GM19238 (cell line): ENCODE data around the gene IRX5.

Experiments
- DNase-seq: peaks from one replicate; pipeline ENCODE4 v3.0.0; 2011; ENCODE audit warnings: low spot score; ENCODE audit not compliant: insufficient read length

The IRX5 gene

GRCh38 chr16:54947616-54948015, 17.0 kb downstream of the IRX5 start:
- DNase-seq = no peak

- DNase-seq = no peak
Observed at GRCh38 chr16:54952195-54952594, 21.5 kb downstream of the IRX5 start.

GRCh38 chr16:54953461-54953860, 22.8 kb downstream of the IRX5 start:
- DNase-seq = no peak

- DNase-seq = no peak
Observed at GRCh38 chr16:54954220-54954619, 23.6 kb downstream of the IRX5 start.

- DNase-seq = no peak
Observed at GRCh38 chr16:54955757-54956156, 25.1 kb downstream of the IRX5 start.

GRCh38 chr16:54957403-54958166, 26.9 kb downstream of the IRX5 start:
- no peak for DNase-seq

- no peak for DNase-seq
Observed at GRCh38 chr16:54962045-54962444, 31.4 kb downstream of the IRX5 start.

GRCh38 chr16:54964239-54964638, 33.6 kb downstream of the IRX5 start:
- no peak for DNase-seq

GRCh38 chr16:54965464-54965863, 34.8 kb downstream of the IRX5 start:
- DNase-seq = no peak

GRCh38 chr16:54968011-54968410, 37.3 kb downstream of the IRX5 start:
- no peak for DNase-seq

GRCh38 chr16:54968784-54969183, 38.1 kb downstream of the IRX5 start:
- DNase-seq = no peak

- DNase-seq = no peak
Observed at GRCh38 chr16:54970016-54970415, 39.4 kb downstream of the IRX5 start.

GRCh38 chr16:54974367-54974766, 43.7 kb downstream of the IRX5 start:
- no peak for DNase-seq

- DNase-seq = no peak
Observed at GRCh38 chr16:54976651-54977200, 46.1 kb downstream of the IRX5 start.

- DNase-seq = no peak
Observed at GRCh38 chr16:54977211-54977610, 46.5 kb downstream of the IRX5 start.

- no peak for DNase-seq
Observed at GRCh38 chr16:54980821-54981220, 50.2 kb downstream of the IRX5 start.
